ENCODE results near the gene RNH1.

Gene RNH1

DNA sequence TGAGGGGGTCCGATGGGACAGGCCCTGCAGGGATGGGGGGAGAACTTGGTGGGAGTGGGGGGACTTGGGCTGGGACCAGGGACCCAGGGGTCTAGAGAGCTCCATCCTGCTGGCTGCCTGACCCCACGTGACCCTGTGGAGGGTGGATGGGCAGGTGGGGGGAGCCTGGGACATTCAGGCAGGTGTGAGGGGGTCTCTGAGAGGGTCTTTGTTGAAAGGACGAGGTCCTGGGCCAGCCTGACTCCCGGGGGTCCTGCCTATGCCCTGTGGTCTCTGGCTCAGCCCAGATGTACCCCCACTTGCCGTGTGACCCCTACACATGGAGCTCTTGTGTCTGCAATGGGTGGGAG is 37.8 kb upstream of the RNH1 start:
- no peaks in the 10 kb centered on the region for H3K27me3 ChIP-seq (ENCODE audit: insufficient read depth, low read length, poor library complexity, severe bottlenecking)
- H3K36me3 ChIP-seq (ENCODE audit: insufficient read depth, low read length) = no peaks in the 10 kb centered on the region
- H3K4me2 ChIP-seq (ENCODE audit: low read depth, low read length, poor library complexity, severe bottlenecking) = no peak overlapping the region
- H4K20me1 ChIP-seq (ENCODE audit: insufficient read depth, low read length, poor library complexity, severe bottlenecking) = no peaks in the 10 kb centered on the region
- no peaks in the 10 kb centered on the region for H3F3A ChIP-seq (ENCODE audit: low read depth)
- no peaks in the 10 kb centered on the region for H3K4me1 ChIP-seq (ENCODE audit: insufficient read depth, low read length, poor library complexity, severe bottlenecking)
- no peaks in the 10 kb centered on the region for H3K9me3 ChIP-seq (ENCODE audit: insufficient read depth, low read depth, low read length)
- H2AFZ ChIP-seq (ENCODE audit: low read length) = no peak overlapping the region
- no peak overlapping the region for H3K4me3 ChIP-seq (ENCODE audit: low read length, poor library complexity, severe bottlenecking)
- H3K9me2 ChIP-seq (replicated peaks; ENCODE audit: low read depth, low read length) = no peaks in the 10 kb centered on the region
- H3K9ac ChIP-seq (ENCODE audit: low read depth, low read length, poor library complexity, severe bottlenecking) = no peak overlapping the region
- no peak for TF ChIP-seq EZH2phosphoT487 (IDR thresholded peaks at IDR 0.05; ENCODE audit: borderline replicate concordance)
- TF ChIP-seq, protein P1, sequence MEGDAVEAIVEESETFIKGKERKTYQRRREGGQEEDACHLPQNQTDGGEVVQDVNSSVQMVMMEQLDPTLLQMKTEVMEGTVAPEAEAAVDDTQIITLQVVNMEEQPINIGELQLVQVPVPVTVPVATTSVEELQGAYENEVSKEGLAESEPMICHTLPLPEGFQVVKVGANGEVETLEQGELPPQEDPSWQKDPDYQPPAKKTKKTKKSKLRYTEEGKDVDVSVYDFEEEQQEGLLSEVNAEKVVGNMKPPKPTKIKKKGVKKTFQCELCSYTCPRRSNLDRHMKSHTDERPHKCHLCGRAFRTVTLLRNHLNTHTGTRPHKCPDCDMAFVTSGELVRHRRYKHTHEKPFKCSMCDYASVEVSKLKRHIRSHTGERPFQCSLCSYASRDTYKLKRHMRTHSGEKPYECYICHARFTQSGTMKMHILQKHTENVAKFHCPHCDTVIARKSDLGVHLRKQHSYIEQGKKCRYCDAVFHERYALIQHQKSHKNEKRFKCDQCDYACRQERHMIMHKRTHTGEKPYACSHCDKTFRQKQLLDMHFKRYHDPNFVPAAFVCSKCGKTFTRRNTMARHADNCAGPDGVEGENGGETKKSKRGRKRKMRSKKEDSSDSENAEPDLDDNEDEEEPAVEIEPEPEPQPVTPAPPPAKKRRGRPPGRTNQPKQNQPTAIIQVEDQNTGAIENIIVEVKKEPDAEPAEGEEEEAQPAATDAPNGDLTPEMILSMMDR (conservative IDR thresholded peaks at IDR 0.05; ENCODE audit: low read length) = no peak
- H3K79me2 ChIP-seq (ENCODE audit: insufficient read depth, low read length) = no peaks in the 10 kb centered on the region

DNA sequence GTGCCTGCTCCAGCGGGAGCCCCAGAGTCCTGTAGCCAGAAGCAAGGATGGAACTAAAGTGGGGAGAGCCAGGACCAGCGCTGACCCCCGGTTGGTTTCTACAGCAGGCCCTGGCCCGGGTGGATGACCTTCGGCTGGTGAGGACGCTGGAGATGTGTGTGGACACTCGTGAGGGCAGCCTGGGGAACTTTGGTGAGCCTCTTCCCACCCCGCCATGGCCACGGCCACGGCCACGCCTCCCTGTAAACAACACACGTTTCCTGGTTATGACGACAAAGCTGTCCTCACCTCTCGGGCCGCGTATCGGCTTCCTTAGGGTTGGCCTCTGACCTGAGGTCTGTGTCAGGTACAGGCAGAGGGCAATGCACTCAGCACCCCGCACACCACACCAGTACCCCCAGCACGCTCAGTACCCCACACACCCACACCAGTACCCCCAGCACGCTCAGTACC is 34.4 kb upstream of the RNH1 start:
- TF ChIP-seq, protein P1 (conservative IDR thresholded peaks at IDR 0.05; ENCODE audit: low read length) = no peak
- no peak for TF ChIP-seq EZH2phosphoT487 (IDR thresholded peaks at IDR 0.05; ENCODE audit: borderline replicate concordance)
- Histone ChIP-seq H3K4me1 (ENCODE audit: insufficient read depth, low read length, poor library complexity, severe bottlenecking) (no peaks in the 10 kb centered on the region), H3K4me2 (ENCODE audit: low read depth, low read length, poor library complexity, severe bottlenecking) (no peak overlapping the region), H3K36me3 (ENCODE audit: insufficient read depth, low read length) (no peaks in the 10 kb centered on the region), H2AFZ (ENCODE audit: low read length) (no peak overlapping the region), H3K9me2 (replicated peaks; ENCODE audit: low read depth, low read length) (no peaks in the 10 kb centered on the region), H4K20me1 (ENCODE audit: insufficient read depth, low read length, poor library complexity, severe bottlenecking) (no peaks in the 10 kb centered on the region), H3K27me3 (ENCODE audit: insufficient read depth, low read length, poor library complexity, severe bottlenecking) (no peaks in the 10 kb centered on the region), H3K9ac (ENCODE audit: low read depth, low read length, poor library complexity, severe bottlenecking) (no peak overlapping the region), H3K9me3 (ENCODE audit: insufficient read depth, low read depth, low read length) (no peaks in the 10 kb centered on the region), H3K4me3 (ENCODE audit: low read length, poor library complexity, severe bottlenecking) (no peak overlapping the region), H3F3A (ENCODE audit: low read depth) (no peaks in the 10 kb centered on the region), H3K79me2 (ENCODE audit: insufficient read depth, low read length) (no peaks in the 10 kb centered on the region)

DNA sequence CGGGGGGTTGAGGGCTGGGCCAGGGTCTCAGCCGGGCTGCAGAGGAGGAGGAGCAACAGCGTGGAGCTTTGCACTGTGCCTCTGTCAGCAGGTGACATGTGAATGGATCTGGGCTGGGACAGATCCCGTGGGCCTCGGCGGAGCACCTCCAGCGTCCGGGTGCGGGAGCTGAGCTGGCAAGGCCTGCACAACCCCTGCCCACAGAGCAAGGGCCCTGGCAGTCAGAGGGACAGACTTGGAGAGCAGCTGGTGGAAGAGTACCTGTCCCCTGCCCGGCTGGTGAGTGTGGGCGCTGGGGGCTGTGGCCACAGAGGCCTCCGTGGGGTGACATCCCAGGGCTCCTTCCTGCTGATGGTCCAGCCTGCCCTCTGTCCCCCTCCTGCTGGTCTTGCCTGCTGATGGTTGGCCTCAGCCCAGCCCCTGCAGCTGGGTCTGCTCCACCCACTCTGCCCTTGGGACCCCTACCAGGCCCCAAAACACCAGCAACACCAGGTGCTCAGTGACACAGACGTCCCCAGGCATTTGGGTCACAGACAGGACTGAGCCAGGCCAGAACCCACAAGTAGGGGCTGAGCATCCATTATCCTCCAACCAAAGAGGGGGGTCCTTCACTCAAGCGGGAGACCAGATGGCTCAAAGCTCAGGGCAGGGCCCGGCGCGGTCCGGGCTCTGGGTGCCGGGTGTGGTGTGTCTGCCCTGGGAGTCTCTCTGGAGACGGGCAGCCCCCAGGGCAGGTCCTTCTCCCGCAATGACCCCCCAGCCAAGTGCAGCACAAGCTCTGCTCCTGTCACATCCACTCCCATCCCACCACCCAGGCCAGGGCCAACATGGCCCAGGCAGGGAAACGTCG is 33.8 kb upstream of the RNH1 start:
- no peaks in the 10 kb centered on the region for H3F3A ChIP-seq (ENCODE audit: low read depth)
- no peak for TF ChIP-seq EZH2phosphoT487 (IDR thresholded peaks at IDR 0.05; ENCODE audit: borderline replicate concordance)
- TF ChIP-seq, protein P1 (conservative IDR thresholded peaks at IDR 0.05; ENCODE audit: low read length) = no peak
- no peaks in the 10 kb centered on the region for H3K9me3 ChIP-seq (ENCODE audit: insufficient read depth, low read depth, low read length)
- H3K4me3 ChIP-seq (ENCODE audit: low read length, poor library complexity, severe bottlenecking) = no peak overlapping the region
- H4K20me1 ChIP-seq (ENCODE audit: insufficient read depth, low read length, poor library complexity, severe bottlenecking) = no peaks in the 10 kb centered on the region
- H3K27me3 ChIP-seq (ENCODE audit: insufficient read depth, low read length, poor library complexity, severe bottlenecking) = no peaks in the 10 kb centered on the region
- no peaks in the 10 kb centered on the region for H3K79me2 ChIP-seq (ENCODE audit: insufficient read depth, low read length)
- H3K36me3 ChIP-seq (ENCODE audit: insufficient read depth, low read length) = no peaks in the 10 kb centered on the region
- H3K9ac ChIP-seq (ENCODE audit: low read depth, low read length, poor library complexity, severe bottlenecking) = no peak overlapping the region
- H3K9me2 ChIP-seq (replicated peaks; ENCODE audit: low read depth, low read length) = no peaks in the 10 kb centered on the region
- H2AFZ ChIP-seq (ENCODE audit: low read length) = no peak overlapping the region
- H3K4me1 ChIP-seq (ENCODE audit: insufficient read depth, low read length, poor library complexity, severe bottlenecking) = peaks cover 4% of the 10 kb centered on the region
- H3K4me2 ChIP-seq (ENCODE audit: low read depth, low read length, poor library complexity, severe bottlenecking) = no peak overlapping the region
